IMR-90 (cell line): ENCODE measurements around the gene PKHD1. TPM values are rescaled to one million over a fixed set of nuclear protein-coding genes. Genes with fewer than 3 reads are reported as not detected.

Experiments used
- ATAC-seq: fragments of 200-7000 bp; cut with Tn5 transposase; 2 replicates; pipeline ENCODE4 v1.9.1; 2020; ENCODE audit warnings: low read depth, mild to moderate bottlenecking, moderate library complexity
- BruUV-seq: library from RNA; stranded (reverse); fragments of 400-500 nt; replicated peaks from 2 replicates; lab custom pipeline; 2021; lab: Mats Ljungman, UMichigan
- CTCF ChIA-PET: fragments of 300-600 bp; formaldehyde crosslinking; extraction: SDS; loops from one replicate; lab custom pipeline; 2021; ENCODE audit warnings: antibody characterized with exemption; lab: Yijun Ruan, JAX
- POLR2A ChIA-PET: fragments of 300-600 bp; sonication (Branson Sonifier 250); formaldehyde crosslinking; loops from one replicate; lab custom pipeline; 2022; ENCODE audit warnings: antibody characterized with exemption; ENCODE audit not compliant: unreplicated experiment; lab: Charles Lee
- DNase-seq: peaks from one replicate; pipeline ENCODE4 v3.0.0; 2013
- H2AFZ ChIP-seq: replicated peaks from 2 replicates; pipeline ENCODE3; 2013; ENCODE audit warnings: low read length, mild to moderate bottlenecking; ENCODE audit not compliant: poor library complexity
- H2AK5ac ChIP-seq: 2 replicates; pipeline ENCODE4 v1.6.1; 2013; ENCODE audit warnings: low read depth, low read length, inconsistent platforms
- H2AK9ac ChIP-seq: replicated peaks from 2 replicates; pipeline ENCODE3; 2013; ENCODE audit warnings: mild to moderate bottlenecking, low read depth, low read length, moderate library complexity; ENCODE audit not compliant: poor library complexity
- H2BK120ac ChIP-seq: 2 replicates; pipeline ENCODE4 v1.6.1; 2013; ENCODE audit warnings: low read depth, low read length, inconsistent platforms
- H2BK15ac ChIP-seq: 3 replicates; pipeline ENCODE4 v1.6.1; 2013; ENCODE audit warnings: low read depth, low read length, inconsistent platforms
- H2BK20ac ChIP-seq: 2 replicates; pipeline ENCODE4 v1.6.1; 2013; ENCODE audit warnings: low read depth, mild to moderate bottlenecking, inconsistent platforms, low read length, moderate library complexity
- H2BK5ac ChIP-seq: 2 replicates; pipeline ENCODE4 v1.6.1; 2013; ENCODE audit warnings: mild to moderate bottlenecking, low read depth, low read length, inconsistent platforms; ENCODE audit not compliant: poor library complexity, severe bottlenecking
- H3K14ac ChIP-seq: replicated peaks from 2 replicates; pipeline ENCODE4 v1.6.1; 2013; ENCODE audit warnings: low read depth, low read length, inconsistent platforms
- H3K18ac ChIP-seq: 2 replicates; pipeline ENCODE4 v1.6.1; 2013; ENCODE audit warnings: low read depth, low read length, control low read depth
- H3K23ac ChIP-seq: 2 replicates; pipeline ENCODE4 v1.6.1; 2013; ENCODE audit warnings: low read depth, low read length, inconsistent platforms
- H3K27ac ChIP-seq: 2 replicates; pipeline ENCODE4 v1.5.1; 2013; ENCODE audit warnings: mild to moderate bottlenecking, control low read depth, low read length; ENCODE audit not compliant: insufficient read depth
- H3K27me3 ChIP-seq: 2 replicates; pipeline ENCODE4 v1.6.1; 2013; ENCODE audit warnings: low read length; ENCODE audit not compliant: control insufficient read depth, insufficient read depth
- H3K36me3 ChIP-seq: 2 replicates; pipeline ENCODE4 v1.6.1; 2013; ENCODE audit warnings: low read length, mixed read lengths; ENCODE audit not compliant: control insufficient read depth, insufficient read depth
- H3K4ac ChIP-seq: 2 replicates; pipeline ENCODE4 v1.6.1; 2013; ENCODE audit warnings: low read depth, low read length, inconsistent platforms
- H3K4me1 ChIP-seq: 2 replicates; pipeline ENCODE4 v1.6.1; 2013; ENCODE audit warnings: low read length, mixed read lengths; ENCODE audit not compliant: control insufficient read depth, insufficient read depth
- H3K4me2 ChIP-seq: 2 replicates; pipeline ENCODE4 v1.6.1; 2013; ENCODE audit warnings: low read depth, mild to moderate bottlenecking, control low read depth, low read length, moderate library complexity
- H3K4me3 ChIP-seq: 2 replicates; pipeline ENCODE4 v1.5.1; 2013; ENCODE audit warnings: low read depth, mild to moderate bottlenecking, control low read depth, low read length, moderate library complexity; ENCODE audit not compliant: insufficient read depth
- H3K56ac ChIP-seq: 2 replicates; pipeline ENCODE4 v1.6.1; 2013; ENCODE audit warnings: low read length, inconsistent platforms; ENCODE audit not compliant: insufficient read depth; ENCODE audit errors: extremely low read depth
- H3K79me1 ChIP-seq, 2 experiments: 2 replicates each; pipeline ENCODE4 v1.6.1; 2013; ENCODE audit warnings: low read length in 2 of 2, inconsistent platforms in 1 of 2, low read depth in 1 of 2
- H3K9ac ChIP-seq: 2 replicates; pipeline ENCODE4 v1.6.1; 2013; ENCODE audit warnings: low read depth, low read length, control low read depth
- H3K9me1 ChIP-seq: 2 replicates; pipeline ENCODE4 v1.6.1; 2013; ENCODE audit warnings: low read length, inconsistent platforms; ENCODE audit not compliant: insufficient read depth
- H3K9me3 ChIP-seq: 2 replicates; pipeline ENCODE4 v1.6.1; 2013; ENCODE audit warnings: low read length; ENCODE audit not compliant: control insufficient read depth, insufficient read depth
- H4K20me1 ChIP-seq: 2 replicates; pipeline ENCODE4 v1.6.1; 2013; ENCODE audit warnings: low read length, inconsistent platforms; ENCODE audit not compliant: insufficient read depth
- H4K5ac ChIP-seq: 2 replicates; pipeline ENCODE4 v1.6.1; 2013; ENCODE audit warnings: mild to moderate bottlenecking, low read depth, low read length, control low read depth
- H4K8ac ChIP-seq, 2 experiments: 2 replicates each; pipeline ENCODE4 v1.6.1; 2013; ENCODE audit warnings: low read depth in 2 of 2, low read length in 2 of 2, control low read depth in 1 of 2, inconsistent platforms in 1 of 2
- H4K91ac ChIP-seq: 2 replicates; pipeline ENCODE4 v1.6.1; 2013; ENCODE audit warnings: low read depth, low read length, inconsistent platforms; ENCODE audit not compliant: insufficient read depth
- FOS ChIP-seq: fragments of 150-350 bp; IDR thresholded peaks from 2 replicates; pipeline ENCODE4 v1.6.1; 2016; ENCODE audit warnings: low read depth, low read length
- NFE2L2 ChIP-seq: fragments of 150-350 bp; IDR thresholded peaks from 2 replicates; pipeline ENCODE4 v1.6.1; 2016; ENCODE audit warnings: low read depth, mild to moderate bottlenecking, low read length
- POLR2A ChIP-seq: IDR thresholded peaks from 2 replicates; pipeline ENCODE4 v1.6.1; 2012; ENCODE audit warnings: mild to moderate bottlenecking, low read depth, low read length
- RCOR1 ChIP-seq: IDR thresholded peaks from 2 replicates; pipeline ENCODE4 v1.6.1; 2012; ENCODE audit warnings: mild to moderate bottlenecking, low read length, improper control_type of control experiment; ENCODE audit not compliant: insufficient replicate concordance
- dilution Hi-C: fragments of 300-500 bp; cut with HindIII; formaldehyde crosslinking; loops from one replicate; pipeline ENCODE4 v1.14.3; 2018; ENCODE audit warnings: low sequenced_read_pairs; ENCODE audit not compliant: unreplicated experiment
- in situ Hi-C: fragments of 300-500 bp; cut with MboI; formaldehyde crosslinking; loops from 3 replicates; pipeline ENCODE4 v1.14.3; 2019; ENCODE audit warnings: low sequenced_read_pairs, inconsistent platforms, mixed read lengths
- intact Hi-C: fragments of 100-400 bp; cut with micrococcal nuclease; formaldehyde crosslinking; loops from 2 replicates; pipeline ENCODE4 v1.10.0; 2022
- polyA plus RNA-seq, 3 experiments: library from polyadenylated mRNA; depleted of rRNA; stranded (reverse); fragments of >200 nt; gene quantifications; 2 replicates each; pipeline ENCODE4 v1.2.3, GENCODE V29; 2012; ENCODE audit warnings: low replicate concordance in 1 of 3
- total RNA-seq: library from RNA; depleted of rRNA; stranded (reverse); fragments of >200 nt; gene quantifications from 2 replicates; pipeline ENCODE4 v1.2.3, GENCODE V29; 2012

Gene PKHD1
- total and polyA plus RNA-seq, 2 of the 4 experiments (the other 2 are of a cell fraction), result not detected

- no peak overlapping the region for H2BK120ac ChIP-seq
- no peak overlapping the region for H2AFZ ChIP-seq
- H2AK9ac ChIP-seq, result no peak overlapping the region
- no peaks in the 10 kb centered on the region for H3K9me1 ChIP-seq
- H2BK15ac ChIP-seq, result no peak overlapping the region
- no peaks in the 10 kb centered on the region for H3K79me1 ChIP-seq
- in situ Hi-C loops, result no loop called here
- BruUV-seq, result no TSS peak
- H3K36me3 ChIP-seq, result no peaks in the 10 kb centered on the region
- no peak overlapping the region for H3K4ac ChIP-seq
- dilution Hi-C loops, result no loop called here
- no peak overlapping the region for H3K56ac ChIP-seq
- H3K4me3 ChIP-seq, result no peak overlapping the region
- DNase-seq (no peak), ATAC-seq (no peak)
- H4K20me1 ChIP-seq, result no peaks in the 10 kb centered on the region
- CTCF ChIA-PET, result no interaction called here
- H3K23ac ChIP-seq, result no peak overlapping the region
- peaks cover 5% of the 10 kb centered on the region; the same call in 1 of the 2 replicates for H3K9me3 ChIP-seq
- no peaks in the 10 kb centered on the region for H3K4me1 ChIP-seq
- no peak overlapping the region for H4K91ac ChIP-seq
- H3K4me2 ChIP-seq, result no peak overlapping the region
- H2BK5ac ChIP-seq, result no peak overlapping the region
- no peak overlapping the region for H2AK5ac ChIP-seq
- TF ChIP-seq FOS (no peak), NFE2L2 (no peak), POLR2A (no peak), RCOR1 (no peak)
- H3K27ac ChIP-seq, result no peak overlapping the region
- no peak overlapping the region for H3K9ac ChIP-seq
- POLR2A ChIA-PET, result no interaction called here
- no peaks in the 10 kb centered on the region for H3K27me3 ChIP-seq
- H4K8ac ChIP-seq, result no peak overlapping the region
- intact Hi-C loops, result no loop called here
- H3K18ac ChIP-seq, result no peak overlapping the region
- H3K14ac ChIP-seq, result no peak overlapping the region
- H2BK20ac ChIP-seq, result no peak overlapping the region
- H4K5ac ChIP-seq, result no peak overlapping the region
Measured at GRCh38 chr6:51648774-51649173, 438.6 kb downstream of the PKHD1 start.
